ENCODE measurements around the gene UBB.
A peak's percentile ranks its signal among the peaks of the same experiment; 100 is the strongest.

UBB gene

GRCh38 chr17:16380640-16381495 lies at the start of gene UBB:
Gene UBB, plus strand, starts transcription at chr17:16381091. Its CDS starts 817 bp downstream, at chr17:16381908.
- DNase-seq (ENCODE audit: low read depth): peak; percentile 89

- DNase-seq (ENCODE audit: low read depth): no peak
These were observed 42.5 kb upstream of the UBB start for GRCh38 chr17:16338391-16338790.

GRCh38 chr17:16339402-16339801 lies 41.5 kb upstream of the UBB start:
- no peak for DNase-seq (ENCODE audit: low read depth)

GRCh38 chr17:16339959-16340358 lies 40.9 kb upstream of the UBB start:
- DNase-seq (ENCODE audit: low read depth): no peak

- no peak for DNase-seq (ENCODE audit: low read depth)
These were observed 37.9 kb upstream of the UBB start for GRCh38 chr17:16342979-16343378.

- DNase-seq (ENCODE audit: low read depth): no peak
These were observed 37.3 kb upstream of the UBB start for GRCh38 chr17:16343569-16343968.

GRCh38 chr17:16345565-16345964 lies 35.3 kb upstream of the UBB start:
- DNase-seq (ENCODE audit: low read depth): no peak

GRCh38 chr17:16346721-16347271 lies 34.1 kb upstream of the UBB start:
- DNase-seq (ENCODE audit: low read depth): no peak

GRCh38 chr17:16348586-16348985 lies 32.3 kb upstream of the UBB start:
- no peak for DNase-seq (ENCODE audit: low read depth)

GRCh38 chr17:16349431-16349830 lies 31.5 kb upstream of the UBB start:
- DNase-seq (ENCODE audit: low read depth): no peak

- DNase-seq (ENCODE audit: low read depth): no peak
These were observed 29.1 kb upstream of the UBB start for GRCh38 chr17:16351831-16352230.

GRCh38 chr17:16352303-16352666 lies 28.6 kb upstream of the UBB start:
- DNase-seq (ENCODE audit: low read depth): no peak

- peak; percentile 12 for DNase-seq (ENCODE audit: low read depth)
These were observed 28.1 kb upstream of the UBB start for GRCh38 chr17:16352667-16353316.

- peak; percentile 19 for DNase-seq (ENCODE audit: low read depth)
These were observed 27.3 kb upstream of the UBB start, which contains the start of gene CENPV for GRCh38 chr17:16353317-16354174. Gene CENPV, minus strand, starts transcription at chr17:16353469. Its CDS starts 33 bp downstream, at chr17:16353436.

- DNase-seq (ENCODE audit: low read depth): no peak
These were observed 26.3 kb upstream of the UBB start for GRCh38 chr17:16354585-16354984.

GRCh38 chr17:16358394-16358793 lies 22.5 kb upstream of the UBB start:
- DNase-seq (ENCODE audit: low read depth): no peak

GRCh38 chr17:16361874-16362273 lies 19.0 kb upstream of the UBB start:
- no peak for DNase-seq (ENCODE audit: low read depth)

- peak; percentile 55 for DNase-seq (ENCODE audit: low read depth)
These were observed 16.9 kb upstream of the UBB start for GRCh38 chr17:16363749-16364536.

- no peak for DNase-seq (ENCODE audit: low read depth)
These were observed 16.3 kb upstream of the UBB start for GRCh38 chr17:16364625-16365024.

GRCh38 chr17:16371742-16372141 lies 9.1 kb upstream of the UBB start:
- DNase-seq (ENCODE audit: low read depth): no peak
